ENCODE measurements around the gene UQCRC1.

DNA sequence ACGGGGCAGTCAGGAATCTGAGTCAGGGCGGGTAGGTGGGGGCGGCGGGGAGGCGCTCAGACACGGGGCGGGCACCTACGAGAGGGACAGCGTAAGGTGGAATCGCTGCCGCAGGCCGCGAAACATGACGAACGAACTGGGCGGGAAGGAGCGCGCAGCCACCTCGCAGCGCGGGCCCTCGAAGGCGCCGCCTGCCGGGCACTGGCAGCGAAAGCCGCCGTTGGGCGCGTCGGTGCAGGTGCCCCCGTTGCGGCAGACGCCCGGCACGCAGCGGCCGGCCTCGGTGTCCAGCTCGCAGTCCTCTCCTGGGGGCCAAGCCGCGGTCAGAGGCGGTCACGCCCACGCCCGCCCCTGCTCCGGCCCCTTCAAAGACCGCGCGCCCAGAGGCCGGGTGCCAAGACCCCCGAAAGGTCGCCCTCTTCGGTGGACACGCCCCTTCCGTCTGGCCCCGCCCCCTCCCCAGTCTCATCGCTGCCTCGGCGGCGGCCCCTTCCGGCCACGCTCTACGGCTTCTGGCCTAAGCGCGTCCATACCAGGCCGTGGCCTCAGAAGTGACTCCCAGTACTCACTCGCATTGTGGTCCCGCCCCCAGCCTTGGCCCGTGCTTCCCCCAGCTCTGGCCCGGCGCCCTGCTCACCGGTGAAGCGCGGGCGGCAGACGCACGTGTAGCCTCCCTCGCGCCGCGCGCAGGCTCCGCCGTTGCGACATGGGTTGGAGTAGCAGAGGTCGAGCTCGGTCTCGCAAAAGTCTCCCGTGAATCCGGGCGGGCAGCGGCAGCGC is 46.8 kb upstream of the UQCRC1 start:
- TF ChIP-seq, protein P1, sequence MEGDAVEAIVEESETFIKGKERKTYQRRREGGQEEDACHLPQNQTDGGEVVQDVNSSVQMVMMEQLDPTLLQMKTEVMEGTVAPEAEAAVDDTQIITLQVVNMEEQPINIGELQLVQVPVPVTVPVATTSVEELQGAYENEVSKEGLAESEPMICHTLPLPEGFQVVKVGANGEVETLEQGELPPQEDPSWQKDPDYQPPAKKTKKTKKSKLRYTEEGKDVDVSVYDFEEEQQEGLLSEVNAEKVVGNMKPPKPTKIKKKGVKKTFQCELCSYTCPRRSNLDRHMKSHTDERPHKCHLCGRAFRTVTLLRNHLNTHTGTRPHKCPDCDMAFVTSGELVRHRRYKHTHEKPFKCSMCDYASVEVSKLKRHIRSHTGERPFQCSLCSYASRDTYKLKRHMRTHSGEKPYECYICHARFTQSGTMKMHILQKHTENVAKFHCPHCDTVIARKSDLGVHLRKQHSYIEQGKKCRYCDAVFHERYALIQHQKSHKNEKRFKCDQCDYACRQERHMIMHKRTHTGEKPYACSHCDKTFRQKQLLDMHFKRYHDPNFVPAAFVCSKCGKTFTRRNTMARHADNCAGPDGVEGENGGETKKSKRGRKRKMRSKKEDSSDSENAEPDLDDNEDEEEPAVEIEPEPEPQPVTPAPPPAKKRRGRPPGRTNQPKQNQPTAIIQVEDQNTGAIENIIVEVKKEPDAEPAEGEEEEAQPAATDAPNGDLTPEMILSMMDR (IDR thresholded peaks at IDR 0.05): peak; percentile 83
- no peak for TF ChIP-seq EZH2 (IDR thresholded peaks at IDR 0.05; ENCODE audit: borderline replicate concordance, insufficient read depth, low read depth, low read length, poor library complexity, severe bottlenecking)
